ENCODE results near the gene TGOLN2. TPM values are rescaled to one million over a fixed set of nuclear protein-coding genes. Genes with fewer than 3 reads are reported as not detected.

The TGOLN2 gene
- total and polyA plus RNA-seq, 2 of the 13 experiments (the other 11 are each of a cell fraction or from before 2014, with no cell fraction given), result 99.6 to 155 TPM

DNA sequence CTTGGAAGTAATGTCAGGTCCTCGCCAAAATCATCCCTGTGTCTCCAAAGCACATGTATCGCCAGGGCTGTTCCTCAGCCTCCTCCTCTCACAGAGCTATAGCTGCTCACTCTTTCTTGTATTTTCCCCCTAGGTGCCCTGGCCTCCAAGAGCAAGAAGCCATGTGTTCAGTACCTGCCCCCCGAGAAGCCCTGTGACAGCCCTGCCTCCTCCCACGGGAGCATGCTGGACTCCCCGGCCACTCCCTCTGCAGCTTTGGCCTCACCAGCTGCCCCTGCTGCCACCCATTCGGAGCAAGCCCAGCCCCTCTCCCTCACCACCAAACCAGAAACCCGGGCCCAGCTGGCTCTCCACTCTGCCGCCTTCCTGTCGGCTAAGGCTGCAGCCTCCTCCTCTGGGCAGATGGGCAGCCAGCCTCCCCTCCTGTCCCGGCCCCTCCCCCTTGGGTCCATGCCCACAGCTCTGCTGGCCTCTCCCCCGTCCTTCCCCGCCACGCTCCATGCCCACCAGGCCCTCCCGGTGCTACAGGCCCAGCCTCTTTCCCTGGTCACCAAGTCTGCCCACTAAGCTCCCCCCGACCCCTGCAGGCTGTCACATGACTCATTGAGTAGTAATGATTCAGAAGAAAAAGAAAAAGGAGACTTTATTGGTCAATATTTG is 18.8 kb downstream of the TGOLN2 start (continued):
- TF ChIP-seq ZNF557 (CRISPR knock-in tag; IDR thresholded peaks at IDR 0.05) (no peak), CREM (IDR thresholded peaks at IDR 0.05) (no peak), CREM (CRISPR knock-in tag; IDR thresholded peaks at IDR 0.05) (no peak), ARNT2 (CRISPR knock-in tag; IDR thresholded peaks at IDR 0.05; ENCODE audit: low read depth) (peak; percentile 45; the same call in 1 of the 2 replicates), ZNF367 (CRISPR knock-in tag; IDR thresholded peaks at IDR 0.05; ENCODE audit: borderline replicate concordance) (no peak), ZNF496 (CRISPR knock-in tag; IDR thresholded peaks at IDR 0.05; ENCODE audit: insufficient replicate concordance) (no peak), KDM5B (CRISPR knock-in tag; IDR thresholded peaks at IDR 0.05; ENCODE audit: borderline replicate concordance) (peak; percentile 27; the same call in 1 of the 2 replicates), ZNF556 (CRISPR knock-in tag; IDR thresholded peaks at IDR 0.05; ENCODE audit: borderline replicate concordance) (0 out of 2 replicates have a peak, but pooled peaks have one; percentile 40), NR2F6 (IDR thresholded peaks at IDR 0.05) (no peak), NR2F6 (CRISPR knock-in tag; IDR thresholded peaks at IDR 0.05) (no peak), STAT5B (CRISPR knock-in tag; IDR thresholded peaks at IDR 0.05) (no peak), NFIC (IDR thresholded peaks at IDR 0.05; ENCODE audit: low read length) (no peak), ZNF776 (CRISPR knock-in tag; IDR thresholded peaks at IDR 0.05) (no peak), ZNF121 (CRISPR knock-in tag; IDR thresholded peaks at IDR 0.05) (no peak), SNAI1 (CRISPR knock-in tag; IDR thresholded peaks at IDR 0.05; ENCODE audit: borderline replicate concordance) (no peak), FOXA3 (CRISPR knock-in tag; IDR thresholded peaks at IDR 0.05) (no peak)
- TF ChIP-seq, protein P1, sequence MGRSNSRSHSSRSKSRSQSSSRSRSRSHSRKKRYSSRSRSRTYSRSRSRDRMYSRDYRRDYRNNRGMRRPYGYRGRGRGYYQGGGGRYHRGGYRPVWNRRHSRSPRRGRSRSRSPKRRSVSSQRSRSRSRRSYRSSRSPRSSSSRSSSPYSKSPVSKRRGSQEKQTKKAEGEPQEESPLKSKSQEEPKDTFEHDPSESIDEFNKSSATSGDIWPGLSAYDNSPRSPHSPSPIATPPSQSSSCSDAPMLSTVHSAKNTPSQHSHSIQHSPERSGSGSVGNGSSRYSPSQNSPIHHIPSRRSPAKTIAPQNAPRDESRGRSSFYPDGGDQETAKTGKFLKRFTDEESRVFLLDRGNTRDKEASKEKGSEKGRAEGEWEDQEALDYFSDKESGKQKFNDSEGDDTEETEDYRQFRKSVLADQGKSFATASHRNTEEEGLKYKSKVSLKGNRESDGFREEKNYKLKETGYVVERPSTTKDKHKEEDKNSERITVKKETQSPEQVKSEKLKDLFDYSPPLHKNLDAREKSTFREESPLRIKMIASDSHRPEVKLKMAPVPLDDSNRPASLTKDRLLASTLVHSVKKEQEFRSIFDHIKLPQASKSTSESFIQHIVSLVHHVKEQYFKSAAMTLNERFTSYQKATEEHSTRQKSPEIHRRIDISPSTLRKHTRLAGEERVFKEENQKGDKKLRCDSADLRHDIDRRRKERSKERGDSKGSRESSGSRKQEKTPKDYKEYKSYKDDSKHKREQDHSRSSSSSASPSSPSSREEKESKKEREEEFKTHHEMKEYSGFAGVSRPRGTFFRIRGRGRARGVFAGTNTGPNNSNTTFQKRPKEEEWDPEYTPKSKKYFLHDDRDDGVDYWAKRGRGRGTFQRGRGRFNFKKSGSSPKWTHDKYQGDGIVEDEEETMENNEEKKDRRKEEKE (IDR thresholded peaks at IDR 0.05), result no peak
- TF ChIP-seq, protein P2, sequence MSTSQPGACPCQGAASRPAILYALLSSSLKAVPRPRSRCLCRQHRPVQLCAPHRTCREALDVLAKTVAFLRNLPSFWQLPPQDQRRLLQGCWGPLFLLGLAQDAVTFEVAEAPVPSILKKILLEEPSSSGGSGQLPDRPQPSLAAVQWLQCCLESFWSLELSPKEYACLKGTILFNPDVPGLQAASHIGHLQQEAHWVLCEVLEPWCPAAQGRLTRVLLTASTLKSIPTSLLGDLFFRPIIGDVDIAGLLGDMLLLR (CRISPR knock-in tag; IDR thresholded peaks at IDR 0.05), result 0 out of 2 replicates have a peak, but pooled peaks have one; percentile 34
- TF ChIP-seq, protein P3, sequence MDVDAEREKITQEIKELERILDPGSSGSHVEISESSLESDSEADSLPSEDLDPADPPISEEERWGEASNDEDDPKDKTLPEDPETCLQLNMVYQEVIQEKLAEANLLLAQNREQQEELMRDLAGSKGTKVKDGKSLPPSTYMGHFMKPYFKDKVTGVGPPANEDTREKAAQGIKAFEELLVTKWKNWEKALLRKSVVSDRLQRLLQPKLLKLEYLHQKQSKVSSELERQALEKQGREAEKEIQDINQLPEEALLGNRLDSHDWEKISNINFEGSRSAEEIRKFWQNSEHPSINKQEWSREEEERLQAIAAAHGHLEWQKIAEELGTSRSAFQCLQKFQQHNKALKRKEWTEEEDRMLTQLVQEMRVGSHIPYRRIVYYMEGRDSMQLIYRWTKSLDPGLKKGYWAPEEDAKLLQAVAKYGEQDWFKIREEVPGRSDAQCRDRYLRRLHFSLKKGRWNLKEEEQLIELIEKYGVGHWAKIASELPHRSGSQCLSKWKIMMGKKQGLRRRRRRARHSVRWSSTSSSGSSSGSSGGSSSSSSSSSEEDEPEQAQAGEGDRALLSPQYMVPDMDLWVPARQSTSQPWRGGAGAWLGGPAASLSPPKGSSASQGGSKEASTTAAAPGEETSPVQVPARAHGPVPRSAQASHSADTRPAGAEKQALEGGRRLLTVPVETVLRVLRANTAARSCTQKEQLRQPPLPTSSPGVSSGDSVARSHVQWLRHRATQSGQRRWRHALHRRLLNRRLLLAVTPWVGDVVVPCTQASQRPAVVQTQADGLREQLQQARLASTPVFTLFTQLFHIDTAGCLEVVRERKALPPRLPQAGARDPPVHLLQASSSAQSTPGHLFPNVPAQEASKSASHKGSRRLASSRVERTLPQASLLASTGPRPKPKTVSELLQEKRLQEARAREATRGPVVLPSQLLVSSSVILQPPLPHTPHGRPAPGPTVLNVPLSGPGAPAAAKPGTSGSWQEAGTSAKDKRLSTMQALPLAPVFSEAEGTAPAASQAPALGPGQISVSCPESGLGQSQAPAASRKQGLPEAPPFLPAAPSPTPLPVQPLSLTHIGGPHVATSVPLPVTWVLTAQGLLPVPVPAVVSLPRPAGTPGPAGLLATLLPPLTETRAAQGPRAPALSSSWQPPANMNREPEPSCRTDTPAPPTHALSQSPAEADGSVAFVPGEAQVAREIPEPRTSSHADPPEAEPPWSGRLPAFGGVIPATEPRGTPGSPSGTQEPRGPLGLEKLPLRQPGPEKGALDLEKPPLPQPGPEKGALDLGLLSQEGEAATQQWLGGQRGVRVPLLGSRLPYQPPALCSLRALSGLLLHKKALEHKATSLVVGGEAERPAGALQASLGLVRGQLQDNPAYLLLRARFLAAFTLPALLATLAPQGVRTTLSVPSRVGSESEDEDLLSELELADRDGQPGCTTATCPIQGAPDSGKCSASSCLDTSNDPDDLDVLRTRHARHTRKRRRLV (CRISPR knock-in tag; IDR thresholded peaks at IDR 0.05), result no peak

Data from HepG2 (cell line).